Fibroblast of lung (primary cell): ENCODE measurements around the gene GGT6.

Experiments
- EZH2 ChIP-seq: IDR thresholded peaks from 2 replicates; pipeline ENCODE4 v1.5.1; 2012; ENCODE audit warnings: low read length, control low read depth, mild to moderate bottlenecking; ENCODE audit errors: missing control alignments
- TF ChIP-seq, protein P1 (sequence below), 2 donors: IDR thresholded peaks in 1 of 2; conservative IDR thresholded peaks in 1 of 2; 1 replicate in 1 of 2; 2 replicates in 1 of 2; pipeline ENCODE4 v1.5.1; 2011 to 2012; ENCODE audit warnings: low read length in 2 of 2, control low read depth in 1 of 2, inconsistent platforms in 1 of 2, low read depth in 1 of 2, mild to moderate bottlenecking in 1 of 2

GRCh38 chr17:4507361-4508111 is 52.8 kb downstream of the GGT6 start:
- TF ChIP-seq EZH2, result no peak
- TF ChIP-seq, protein P1, sequence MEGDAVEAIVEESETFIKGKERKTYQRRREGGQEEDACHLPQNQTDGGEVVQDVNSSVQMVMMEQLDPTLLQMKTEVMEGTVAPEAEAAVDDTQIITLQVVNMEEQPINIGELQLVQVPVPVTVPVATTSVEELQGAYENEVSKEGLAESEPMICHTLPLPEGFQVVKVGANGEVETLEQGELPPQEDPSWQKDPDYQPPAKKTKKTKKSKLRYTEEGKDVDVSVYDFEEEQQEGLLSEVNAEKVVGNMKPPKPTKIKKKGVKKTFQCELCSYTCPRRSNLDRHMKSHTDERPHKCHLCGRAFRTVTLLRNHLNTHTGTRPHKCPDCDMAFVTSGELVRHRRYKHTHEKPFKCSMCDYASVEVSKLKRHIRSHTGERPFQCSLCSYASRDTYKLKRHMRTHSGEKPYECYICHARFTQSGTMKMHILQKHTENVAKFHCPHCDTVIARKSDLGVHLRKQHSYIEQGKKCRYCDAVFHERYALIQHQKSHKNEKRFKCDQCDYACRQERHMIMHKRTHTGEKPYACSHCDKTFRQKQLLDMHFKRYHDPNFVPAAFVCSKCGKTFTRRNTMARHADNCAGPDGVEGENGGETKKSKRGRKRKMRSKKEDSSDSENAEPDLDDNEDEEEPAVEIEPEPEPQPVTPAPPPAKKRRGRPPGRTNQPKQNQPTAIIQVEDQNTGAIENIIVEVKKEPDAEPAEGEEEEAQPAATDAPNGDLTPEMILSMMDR (conservative IDR thresholded peaks at IDR 0.05 in 1 of 2, IDR thresholded peaks at IDR 0.05 in 1 of 2; ENCODE audit: low read depth in 1 of 2, low read length in 2 of 2), result no peak
